Naive thymus-derived CD4-positive, alpha-beta T cell (primary cell): ENCODE measurements around the gene VCL. TPM values are rescaled to one million over a fixed set of nuclear protein-coding genes. Genes with fewer than 3 reads are reported as not detected.

Experiments used
- ATAC-seq: fragments of 150-1000 bp; cut with Tn5 transposase; 2 replicates; pipeline ENCODE4 v1.10.0; 2021; ENCODE audit warnings: mild to moderate bottlenecking, moderate library complexity
- CTCF ChIA-PET: fragments of 350-600 bp; sonication (Branson Sonifier 250); formaldehyde crosslinking; loops from one replicate; lab custom pipeline; 2021; ENCODE audit warnings: antibody characterized with exemption; lab: Charles Lee
- POLR2A ChIA-PET: fragments of 350-600 bp; sonication (Branson Sonifier 250); formaldehyde crosslinking; loops from one replicate; lab custom pipeline; 2021; ENCODE audit warnings: antibody characterized with exemption, inconsistent platforms; lab: Charles Lee
- DNase-seq, 9 donors: peaks; one replicate each; pipeline versions ENCODE4 v3.0.0 to v3.0.0-alpha.2; 2020 to 2022; ENCODE audit warnings: mixed read lengths in 1 of 9
- H3K27ac ChIP-seq: one replicate; pipeline ENCODE4 v1.7.0; 2013; ENCODE audit warnings: mild to moderate bottlenecking, low read depth, low read length, moderate library complexity
- H3K27me3 ChIP-seq, 2 donors: one replicate each; pipeline ENCODE4 v1.7.0; 2013; ENCODE audit warnings: low read length in 2 of 2, mild to moderate bottlenecking in 2 of 2, moderate library complexity in 2 of 2; ENCODE audit not compliant: control insufficient read depth in 2 of 2, insufficient read depth in 2 of 2
- H3K36me3 ChIP-seq, 3 experiments: 1 replicate in 2 of 3; 2 replicates in 1 of 3; pipeline ENCODE4 v1.7.0; 2013; ENCODE audit warnings: low read length in 3 of 3, mild to moderate bottlenecking in 3 of 3, moderate library complexity in 1 of 3; ENCODE audit not compliant: insufficient read depth in 3 of 3, control insufficient read depth in 2 of 3
- H3K4me1 ChIP-seq, 2 donors: one replicate each; pipeline ENCODE4 v1.7.0; 2013; ENCODE audit warnings: low read length in 2 of 2, mild to moderate bottlenecking in 2 of 2, moderate library complexity in 1 of 2; ENCODE audit not compliant: control insufficient read depth in 2 of 2, insufficient read depth in 2 of 2
- H3K4me3 ChIP-seq: 2 replicates; pipeline ENCODE4 v1.7.0; 2013; ENCODE audit warnings: mild to moderate bottlenecking, low read length
- H3K9me3 ChIP-seq, 3 experiments: 1 replicate in 2 of 3; 2 replicates in 1 of 3; pipeline ENCODE4 v1.7.0; 2013; ENCODE audit warnings: low read length in 3 of 3; ENCODE audit not compliant: control insufficient read depth in 2 of 3
- H3K27ac Mint-ChIP-seq, 9 donors: one replicate each; pipeline ENCODE4 v1.8.0; 2020 to 2022; ENCODE audit warnings: mixed read lengths in 9 of 9, mild to moderate bottlenecking in 8 of 9, moderate library complexity in 5 of 9, inconsistent platforms in 2 of 9
- H3K27me3 Mint-ChIP-seq, 5 donors: one replicate each; pipeline ENCODE4 v1.8.0; 2021 to 2022; ENCODE audit warnings: mixed read lengths in 5 of 5, mild to moderate bottlenecking in 1 of 5
- H3K36me3 Mint-ChIP-seq, 5 donors: one replicate each; pipeline ENCODE4 v1.8.0; 2020 to 2022; ENCODE audit warnings: mixed read lengths in 5 of 5, mild to moderate bottlenecking in 3 of 5, inconsistent platforms in 1 of 5
- H3K4me1 Mint-ChIP-seq, 7 donors: one replicate each; pipeline ENCODE4 v1.8.0; 2020 to 2022; ENCODE audit warnings: mixed read lengths in 7 of 7, mild to moderate bottlenecking in 3 of 7, inconsistent platforms in 1 of 7
- H3K4me3 Mint-ChIP-seq, 10 donors: one replicate each; pipeline ENCODE4 v1.8.0; 2020 to 2022; ENCODE audit warnings: mild to moderate bottlenecking in 10 of 10, mixed read lengths in 10 of 10, moderate library complexity in 6 of 10, inconsistent platforms in 2 of 10
- H3K9me3 Mint-ChIP-seq, 11 donors: one replicate each; pipeline ENCODE4 v1.8.0; 2020 to 2022; ENCODE audit warnings: mixed read lengths in 11 of 11, mild to moderate bottlenecking in 4 of 11, inconsistent platforms in 1 of 11, moderate library complexity in 1 of 11
- intact Hi-C, 2 donors: fragments of 100-400 bp; cut with micrococcal nuclease; formaldehyde crosslinking; loops; one replicate each; pipeline ENCODE4 v1.15.1; 2023
- polyA plus RNA-seq, 2 donors: library from polyadenylated mRNA; unstranded; fragments of 300-500 nt; fragmentation: Illumina TruSeq; gene quantifications; one replicate each; pipeline ENCODE4 v1.2.3, GENCODE V29; 2021
- total RNA-seq, 6 experiments: library from RNA in 5 of 6; stranded (reverse) in 5 of 6; gene quantifications; 1 replicate in 5 of 6; 2 replicates in 1 of 6; pipeline ENCODE4 v1.2.3 and lab custom pipeline; 2021 to 2026

Gene VCL
- total RNA-seq (10 to 100 TPM in 4 of 5 experiments, 1 to 10 TPM in 1; 9.0 to 67.7 (median 21.6) TPM), polyA plus RNA-seq (10 to 100 TPM; 12.5 to 16.5 TPM), total RNA-seq (lab: John Stamatoyannopoulos, UW) (56.3 reads per million, percentile 74 among the genes with 10 or more reads in this experiment)

DNA sequence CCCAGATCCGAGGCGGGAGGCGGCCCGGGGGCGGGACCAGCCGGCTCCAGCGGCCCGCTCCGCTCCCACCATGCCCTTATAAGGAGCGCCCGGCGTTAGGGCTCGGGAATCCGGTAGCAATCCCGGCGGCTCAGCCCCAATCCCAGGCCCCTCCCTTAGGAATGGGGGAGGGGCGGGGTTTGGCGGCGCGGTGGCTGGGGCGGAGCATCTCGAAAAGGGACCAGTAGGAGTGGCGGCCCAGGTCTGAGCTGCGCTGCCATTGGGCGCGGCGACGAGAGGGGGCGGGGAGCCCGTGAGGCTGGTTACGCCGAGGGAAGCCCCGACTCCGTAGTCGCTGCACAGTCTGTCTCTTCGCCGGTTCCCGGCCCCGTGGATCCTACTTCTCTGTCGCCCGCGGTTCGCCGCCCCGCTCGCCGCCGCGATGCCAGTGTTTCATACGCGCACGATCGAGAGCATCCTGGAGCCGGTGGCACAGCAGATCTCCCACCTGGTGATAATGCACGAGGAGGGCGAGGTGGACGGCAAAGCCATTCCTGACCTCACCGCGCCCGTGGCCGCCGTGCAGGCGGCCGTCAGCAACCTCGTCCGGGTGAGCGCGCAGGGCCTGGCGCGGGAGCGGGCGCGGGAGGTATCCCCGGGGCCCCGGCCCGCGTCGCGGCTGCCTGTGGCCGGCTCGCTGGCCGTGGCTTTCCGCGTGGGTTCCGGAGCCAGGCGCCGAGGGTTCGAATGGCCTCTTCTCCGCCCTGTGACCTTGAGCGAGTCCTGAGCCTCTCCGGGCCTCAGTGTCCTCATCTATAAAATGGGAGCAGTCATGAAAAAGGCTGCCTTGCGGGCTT, at the start of gene VCL:
Gene VCL (plus strand): TSS at position 330 of the 836 bp plus-strand sequence. CDS start 92 bp downstream, at position 422.
- H3K4me3 ChIP-seq, result peak within 1 kb of the TSS; percentile 71
- peaks cover 0 to 23% (median 0%) of the 10 kb centered on the region in 5 donors for H3K36me3 Mint-ChIP-seq
- ATAC-seq (peak; percentile 99), DNase-seq (peak; percentile 90 to 97 (median 95))
- H3K4me1 ChIP-seq, result peaks cover 19 to 22% of the 10 kb centered on the region in 2 donors
- CTCF ChIA-PET, result no interaction called here
- peak within 1 kb of the TSS; percentile 91 for H3K27ac ChIP-seq
- intact Hi-C loops, result loop anchor here (1.0 to 10.0 kb wide), 18 partner anchors 37 to 1237 kb away; partner anchors contain the start of genes KAT6B (in 2 of the 2), AP3M1 (in 1 of the 2), CAMK2G (in 1 of the 2) and COMTD1 (in 1 of the 2)
- H3K9me3 ChIP-seq, result no peaks in the 10 kb centered on the region
- H3K27me3 ChIP-seq, result no peaks in the 10 kb centered on the region
- peaks cover 0 to 5% (median 0%) of the 10 kb centered on the region in 11 donors for H3K9me3 Mint-ChIP-seq
- no peaks in the 10 kb centered on the region for H3K27me3 Mint-ChIP-seq
- peaks cover 43 to 53% (median 48%) of the 10 kb centered on the region in 7 donors for H3K4me1 Mint-ChIP-seq
- H3K36me3 ChIP-seq, result peaks cover 0 to 5% (median 0%) of the 10 kb centered on the region in 3 experiments
- H3K4me3 Mint-ChIP-seq, result peak within 1 kb of the TSS; percentile 83 to 100 (median 97)
- POLR2A ChIA-PET, result interaction anchor here (1.0 to 1.7 kb wide), 5 partner anchors 23 to 152 kb away, joined by 3 to 6 read pairs (median 3); partner anchors contain the start of genes ADK and AP3M1
- peak within 1 kb of the TSS; percentile 83 to 99 (median 98) for H3K27ac Mint-ChIP-seq

DNA sequence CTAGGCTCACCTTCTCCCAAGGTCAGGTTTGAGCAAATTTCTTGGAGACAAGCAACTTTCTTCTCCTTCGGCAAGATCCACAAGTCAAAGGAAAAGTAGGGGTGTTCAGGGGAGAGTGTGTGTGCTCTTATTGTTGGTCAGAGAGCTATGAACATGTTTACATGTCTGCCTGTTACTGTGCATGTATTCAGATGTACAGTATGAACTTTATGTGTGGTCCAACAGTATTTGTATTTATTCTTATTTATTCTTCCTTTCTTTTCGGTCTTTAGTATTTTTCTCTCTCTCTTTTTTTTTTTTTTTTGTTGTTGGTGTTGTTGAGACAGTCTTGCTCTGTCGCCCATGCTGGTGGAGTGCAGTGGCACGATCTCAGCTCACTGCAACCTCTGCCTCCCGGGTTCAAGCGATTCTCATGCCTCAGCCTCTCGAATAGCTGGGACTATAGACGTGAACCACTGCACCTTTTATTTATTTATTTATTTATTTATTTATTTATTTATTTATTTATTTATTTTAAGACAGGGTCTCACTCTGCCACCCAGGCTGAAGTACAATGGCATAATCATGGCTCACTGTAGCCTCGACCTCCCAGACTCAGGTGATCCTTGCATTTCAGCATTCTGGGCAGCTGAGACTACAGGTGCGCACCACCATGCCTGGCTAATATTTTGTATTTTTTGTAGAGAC, 48.8 kb upstream of the VCL start:
- H3K36me3 ChIP-seq, result no peaks in the 10 kb centered on the region
- Mint-ChIP-seq H3K27me3 (peaks cover 0 to 33% (median 0%) of the 10 kb centered on the region in 5 donors), H3K4me1 (peaks cover 0 to 9% (median 7%) of the 10 kb centered on the region in 7 donors), H3K36me3 (no peaks in the 10 kb centered on the region), H3K4me3 (no peak overlapping the region), H3K27ac (no peak overlapping the region), H3K9me3 (no peaks in the 10 kb centered on the region)
- ChIA-PET POLR2A (interaction anchor here (0.7 kb wide), 1 partner anchor 9 kb away, joined by 3 read pairs; no protein-coding TSS in a partner anchor), CTCF (no interaction called here)
- H3K4me1 ChIP-seq, result no peaks in the 10 kb centered on the region
- ATAC-seq (no peak), DNase-seq (no peak)
- intact Hi-C loops, result no loop called here
- no peak overlapping the region for H3K27ac ChIP-seq
- no peak overlapping the region for H3K4me3 ChIP-seq
- no peaks in the 10 kb centered on the region for H3K27me3 ChIP-seq
- H3K9me3 ChIP-seq, result no peaks in the 10 kb centered on the region

DNA sequence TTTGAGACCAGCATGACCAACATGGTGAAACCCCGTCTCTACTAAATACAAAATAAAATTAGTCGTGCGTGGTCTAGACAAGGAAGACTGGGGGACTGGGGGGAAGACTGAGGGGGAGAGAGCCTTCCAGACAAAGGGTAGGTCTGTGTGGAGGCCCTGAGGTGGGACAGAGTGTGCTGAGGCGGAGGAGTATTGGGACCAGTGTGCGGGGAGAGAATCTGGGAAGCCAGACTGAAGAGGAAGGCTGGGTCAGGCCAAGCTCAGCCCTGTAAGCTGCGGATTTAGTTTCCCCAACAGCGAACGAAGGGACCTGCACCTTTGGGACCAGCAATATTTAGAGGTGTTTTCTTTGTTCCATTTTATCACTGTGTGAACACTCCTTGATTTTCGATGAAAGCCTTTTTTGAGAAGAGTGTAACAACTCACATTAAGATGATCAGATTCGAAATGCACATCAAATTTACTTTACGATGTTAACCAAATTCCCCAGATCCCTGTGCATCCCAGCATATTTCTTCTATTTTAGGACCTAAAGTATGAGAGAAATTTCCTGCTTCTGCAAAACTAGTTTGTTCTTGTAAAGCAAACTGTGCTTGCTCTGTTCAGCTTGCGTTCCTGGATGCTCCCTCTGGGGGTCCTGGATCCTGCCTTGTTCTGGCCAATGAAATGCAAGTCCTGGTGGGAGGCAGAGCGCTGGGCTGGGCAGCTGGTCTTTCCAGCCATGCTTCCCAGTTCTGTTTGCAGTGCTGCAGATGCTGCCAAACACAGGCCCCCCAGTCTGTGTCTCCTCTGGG, 47.6 kb upstream of the VCL start:
- no peaks in the 10 kb centered on the region for H3K27me3 ChIP-seq
- CTCF ChIA-PET, result interaction anchor here (0.7 kb wide), 1 partner anchor 184 kb away, joined by 3 read pairs; no protein-coding TSS in a partner anchor
- no peak overlapping the region for H3K4me3 ChIP-seq
- H3K27ac ChIP-seq, result no peak overlapping the region
- H3K4me3 Mint-ChIP-seq, result no peak overlapping the region
- DNase-seq, result no peak
- POLR2A ChIA-PET, result interaction anchor here (0.6 kb wide), 1 partner anchor 88 kb away, joined by 4 read pairs; no protein-coding TSS in a partner anchor
- no peaks in the 10 kb centered on the region for H3K36me3 ChIP-seq
- peaks cover 0 to 28% (median 0%) of the 10 kb centered on the region in 5 donors for H3K27me3 Mint-ChIP-seq
- H3K27ac Mint-ChIP-seq, result no peak overlapping the region
- no peaks in the 10 kb centered on the region for H3K4me1 ChIP-seq
- H3K9me3 ChIP-seq, result no peaks in the 10 kb centered on the region
- H3K36me3 Mint-ChIP-seq, result no peaks in the 10 kb centered on the region
- intact Hi-C loops, result loop anchor here in 1 of 2 donors (10.0 kb wide), 1 partner anchor 134 kb away; no protein-coding TSS in a partner anchor
- H3K4me1 Mint-ChIP-seq, result peaks cover 0 to 16% (median 12%) of the 10 kb centered on the region in 7 donors
- ATAC-seq, result no peak
- no peaks in the 10 kb centered on the region for H3K9me3 Mint-ChIP-seq

DNA sequence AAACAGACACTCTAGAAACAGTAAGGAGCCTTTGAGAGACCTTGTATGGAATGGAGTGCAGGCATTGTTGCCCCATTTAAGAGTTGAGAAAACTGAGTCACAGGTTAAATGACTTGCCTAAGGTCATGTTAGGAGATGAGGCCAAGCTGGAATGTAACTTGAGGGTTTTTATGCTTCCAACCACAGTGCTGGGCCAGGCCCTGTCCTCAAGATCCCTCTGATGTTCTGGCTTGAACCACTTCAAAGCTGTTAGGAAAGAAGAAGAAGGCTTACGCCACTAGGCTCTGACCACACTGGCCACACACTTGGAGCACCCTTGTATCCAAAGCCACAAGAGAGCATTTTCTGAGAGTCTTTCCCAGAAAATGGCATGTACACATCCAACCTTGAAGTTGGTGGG, 44.3 kb upstream of the VCL start:
- intact Hi-C loops, result loop anchor here in 1 of 2 donors (10.0 kb wide), 1 partner anchor 131 kb away; no protein-coding TSS in a partner anchor

DNA sequence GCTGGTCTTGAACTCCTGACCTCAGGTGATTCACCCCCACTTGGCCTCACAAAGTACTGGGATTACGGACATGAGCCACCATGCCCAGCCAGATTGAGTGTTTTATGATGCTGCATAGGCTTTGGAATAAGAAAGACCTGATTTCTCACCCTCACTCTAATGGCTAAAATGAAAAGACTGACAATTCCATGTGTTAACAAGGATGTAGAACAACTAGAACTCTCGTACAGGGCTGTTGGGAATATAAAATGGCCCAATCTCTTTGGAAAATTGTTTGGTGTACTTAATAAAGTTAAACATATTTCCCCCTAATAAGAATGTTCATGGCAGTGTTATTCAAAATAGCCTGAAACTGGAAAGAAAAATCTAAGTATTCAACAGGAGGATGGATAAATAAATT, 43.2 kb upstream of the VCL start:
- H3K27ac Mint-ChIP-seq, result peak overlapping the region in 2 of 9 donors; percentile 1 to 68
- POLR2A ChIA-PET, result no interaction called here
- H3K4me3 ChIP-seq, result no peak overlapping the region
- no peaks in the 10 kb centered on the region for H3K9me3 ChIP-seq
- no peak overlapping the region for H3K4me3 Mint-ChIP-seq
- no peaks in the 10 kb centered on the region for H3K9me3 Mint-ChIP-seq
- CTCF ChIA-PET, result no interaction called here
- no peaks in the 10 kb centered on the region for H3K36me3 Mint-ChIP-seq
- peaks cover 19 to 38% of the 10 kb centered on the region in 2 donors for H3K4me1 ChIP-seq
- intact Hi-C loops, result loop anchor here in 1 of 2 donors (5.0 to 10.0 kb wide), 2 partner anchors 103 to 130 kb away; no protein-coding TSS in a partner anchor
- no peak overlapping the region for H3K27ac ChIP-seq
- DNase-seq, result no peak
- H3K36me3 ChIP-seq, result no peaks in the 10 kb centered on the region
- H3K27me3 ChIP-seq, result no peaks in the 10 kb centered on the region
- H3K27me3 Mint-ChIP-seq, result peaks cover 0 to 6% (median 0%) of the 10 kb centered on the region in 5 donors
- peaks cover 26 to 52% (median 46%) of the 10 kb centered on the region in 7 donors for H3K4me1 Mint-ChIP-seq
- ATAC-seq, result no peak

More for the DNA sequence above, 44.3 kb upstream of the VCL start:
- no peak overlapping the region for H3K27ac ChIP-seq
- CTCF ChIA-PET, result interaction anchor here (0.8 to 1.6 kb wide), 2 partner anchors 67 to 74 kb away, joined by 5 to 11 read pairs; no protein-coding TSS in a partner anchor
- no peaks in the 10 kb centered on the region for H3K9me3 ChIP-seq
- H3K9me3 Mint-ChIP-seq, result no peaks in the 10 kb centered on the region
- H3K4me1 Mint-ChIP-seq, result peaks cover 21 to 42% (median 36%) of the 10 kb centered on the region in 7 donors
- no peaks in the 10 kb centered on the region for H3K27me3 ChIP-seq
- peaks cover 0 to 11% (median 0%) of the 10 kb centered on the region in 5 donors for H3K27me3 Mint-ChIP-seq
- H3K36me3 ChIP-seq, result no peaks in the 10 kb centered on the region
- peaks cover 15 to 31% of the 10 kb centered on the region in 2 donors for H3K4me1 ChIP-seq
- no peaks in the 10 kb centered on the region for H3K36me3 Mint-ChIP-seq
- ATAC-seq, result no peak
- H3K4me3 Mint-ChIP-seq, result peak overlapping the region in 1 of 10 donors; percentile 14
- no peak for DNase-seq
- POLR2A ChIA-PET, result interaction anchor here (0.7 to 1.3 kb wide), 3 partner anchors 38 to 82 kb away, joined by 3 to 5 read pairs (median 4); no protein-coding TSS in a partner anchor
- H3K4me3 ChIP-seq, result no peak overlapping the region
- peak overlapping the region in 1 of 9 donors; percentile 51 for H3K27ac Mint-ChIP-seq
